ENCODE measurements around the gene CEP55.

DNA sequence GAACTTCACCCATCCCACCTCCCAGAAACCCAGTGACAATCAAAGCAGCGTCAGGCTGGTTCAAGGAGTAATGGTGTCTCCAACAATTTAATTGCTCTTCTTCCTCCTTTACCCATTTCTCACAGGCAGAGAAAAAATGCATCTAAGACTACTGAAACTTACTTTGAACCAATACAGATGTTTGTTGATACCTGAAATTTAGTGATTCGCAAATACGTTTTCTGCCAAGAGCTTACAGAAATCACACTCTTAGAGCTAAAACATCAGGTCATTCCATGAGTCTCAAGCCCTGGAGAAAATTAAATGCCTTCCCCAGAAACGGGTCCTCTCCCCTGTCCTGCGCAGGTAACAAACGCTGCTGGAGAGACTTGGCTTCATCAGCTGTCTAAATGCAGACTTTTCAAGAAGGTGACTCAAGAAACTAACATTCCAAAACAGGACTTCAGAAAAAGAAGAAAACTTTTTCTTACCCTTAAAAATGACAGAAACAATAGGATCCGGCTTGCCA, 14.7 kb upstream of the CEP55 start:
- TF ChIP-seq, protein P1, sequence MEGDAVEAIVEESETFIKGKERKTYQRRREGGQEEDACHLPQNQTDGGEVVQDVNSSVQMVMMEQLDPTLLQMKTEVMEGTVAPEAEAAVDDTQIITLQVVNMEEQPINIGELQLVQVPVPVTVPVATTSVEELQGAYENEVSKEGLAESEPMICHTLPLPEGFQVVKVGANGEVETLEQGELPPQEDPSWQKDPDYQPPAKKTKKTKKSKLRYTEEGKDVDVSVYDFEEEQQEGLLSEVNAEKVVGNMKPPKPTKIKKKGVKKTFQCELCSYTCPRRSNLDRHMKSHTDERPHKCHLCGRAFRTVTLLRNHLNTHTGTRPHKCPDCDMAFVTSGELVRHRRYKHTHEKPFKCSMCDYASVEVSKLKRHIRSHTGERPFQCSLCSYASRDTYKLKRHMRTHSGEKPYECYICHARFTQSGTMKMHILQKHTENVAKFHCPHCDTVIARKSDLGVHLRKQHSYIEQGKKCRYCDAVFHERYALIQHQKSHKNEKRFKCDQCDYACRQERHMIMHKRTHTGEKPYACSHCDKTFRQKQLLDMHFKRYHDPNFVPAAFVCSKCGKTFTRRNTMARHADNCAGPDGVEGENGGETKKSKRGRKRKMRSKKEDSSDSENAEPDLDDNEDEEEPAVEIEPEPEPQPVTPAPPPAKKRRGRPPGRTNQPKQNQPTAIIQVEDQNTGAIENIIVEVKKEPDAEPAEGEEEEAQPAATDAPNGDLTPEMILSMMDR (IDR thresholded peaks at IDR 0.05), result no peak
- no peak for TF ChIP-seq EP300 (IDR thresholded peaks at IDR 0.05)
- no peak for TF ChIP-seq POLR2AphosphoS5 (IDR thresholded peaks at IDR 0.05)
- no peak for TF ChIP-seq POLR2A (IDR thresholded peaks at IDR 0.05)

Data from sigmoid colon (tissue), 4 donors.